ENCODE measurements around the gene C7. TPM values are rescaled to one million over a fixed set of nuclear protein-coding genes. Genes with fewer than 3 reads are reported as not detected.

C7 gene
- total RNA-seq, 2 donors from 2014 or later, result 14.7 to 23.3 TPM

DNA sequence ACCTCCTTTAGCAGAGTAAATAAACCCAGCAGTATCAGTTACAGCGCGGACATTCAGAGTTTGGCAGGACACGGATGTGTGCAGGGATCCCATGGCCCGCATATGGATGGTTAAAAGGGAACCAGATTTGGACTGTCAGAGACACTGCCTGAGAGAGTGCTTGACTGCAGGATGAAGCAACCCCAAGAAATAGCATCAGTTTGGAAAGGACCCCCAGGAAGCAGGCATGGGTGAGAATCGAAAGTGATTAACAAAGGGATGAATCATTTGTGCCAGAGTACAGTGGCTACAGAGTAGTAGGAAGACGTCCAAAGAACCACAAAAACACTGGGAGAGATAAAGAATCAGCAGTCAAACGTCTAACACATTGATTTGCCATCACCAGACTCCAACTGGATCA is 5.5 kb downstream of the C7 start:
- no peak for DNase-seq
- Histone ChIP-seq H3K4me1 (no peaks in the 10 kb centered on the region), H3K9me3 (no peaks in the 10 kb centered on the region), H3K4me3 (no peak overlapping the region), H3K27ac (no peak overlapping the region), H3K9ac (ENCODE audit: low read depth in 2 of 2, low read length in 2 of 2) (no peak overlapping the region), H3K27me3 (no peaks in the 10 kb centered on the region), H3K36me3 (no peaks in the 10 kb centered on the region)
- TF ChIP-seq, protein P1, sequence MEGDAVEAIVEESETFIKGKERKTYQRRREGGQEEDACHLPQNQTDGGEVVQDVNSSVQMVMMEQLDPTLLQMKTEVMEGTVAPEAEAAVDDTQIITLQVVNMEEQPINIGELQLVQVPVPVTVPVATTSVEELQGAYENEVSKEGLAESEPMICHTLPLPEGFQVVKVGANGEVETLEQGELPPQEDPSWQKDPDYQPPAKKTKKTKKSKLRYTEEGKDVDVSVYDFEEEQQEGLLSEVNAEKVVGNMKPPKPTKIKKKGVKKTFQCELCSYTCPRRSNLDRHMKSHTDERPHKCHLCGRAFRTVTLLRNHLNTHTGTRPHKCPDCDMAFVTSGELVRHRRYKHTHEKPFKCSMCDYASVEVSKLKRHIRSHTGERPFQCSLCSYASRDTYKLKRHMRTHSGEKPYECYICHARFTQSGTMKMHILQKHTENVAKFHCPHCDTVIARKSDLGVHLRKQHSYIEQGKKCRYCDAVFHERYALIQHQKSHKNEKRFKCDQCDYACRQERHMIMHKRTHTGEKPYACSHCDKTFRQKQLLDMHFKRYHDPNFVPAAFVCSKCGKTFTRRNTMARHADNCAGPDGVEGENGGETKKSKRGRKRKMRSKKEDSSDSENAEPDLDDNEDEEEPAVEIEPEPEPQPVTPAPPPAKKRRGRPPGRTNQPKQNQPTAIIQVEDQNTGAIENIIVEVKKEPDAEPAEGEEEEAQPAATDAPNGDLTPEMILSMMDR (IDR thresholded peaks at IDR 0.05), result no peak
- intact Hi-C loops (cut with DNase I), result no loop called here

DNA sequence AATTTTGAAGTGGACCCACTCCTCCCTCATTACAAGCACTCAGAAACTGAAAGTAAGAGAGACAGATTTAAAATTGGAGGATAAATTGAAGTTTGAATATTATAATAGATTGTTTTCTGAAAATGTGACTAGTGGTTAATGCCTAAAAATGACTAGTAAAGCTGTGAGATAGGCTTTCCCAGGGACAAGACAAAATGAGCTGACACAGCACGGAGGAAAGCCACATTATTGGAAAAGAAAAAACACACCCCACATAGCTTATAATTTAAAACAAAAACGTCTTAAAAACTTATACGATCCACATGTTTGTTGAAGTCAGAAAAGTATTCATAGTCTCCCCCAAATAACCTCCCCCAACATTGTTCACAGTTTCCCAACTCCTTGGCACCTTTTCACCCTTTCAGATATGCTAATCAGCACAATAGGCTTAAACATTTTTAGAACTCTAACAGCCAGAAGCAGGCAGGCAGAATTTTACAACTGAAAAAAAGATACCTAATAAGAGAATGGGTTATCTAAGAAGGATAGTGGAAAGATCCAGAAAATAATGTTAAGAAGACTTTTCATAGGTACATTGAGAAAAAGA is 6.1 kb downstream of the C7 start:
- H3K36me3 ChIP-seq, result no peaks in the 10 kb centered on the region
- H3K27me3 ChIP-seq, result no peaks in the 10 kb centered on the region
- H3K9me3 ChIP-seq, result no peaks in the 10 kb centered on the region
- no peaks in the 10 kb centered on the region for H3K4me1 ChIP-seq
- H3K27ac ChIP-seq, result no peak overlapping the region
- no peak overlapping the region for H3K9ac ChIP-seq (ENCODE audit: low read depth in 2 of 2, low read length in 2 of 2)
- intact Hi-C loops (cut with DNase I), result no loop called here
- no peak for DNase-seq
- TF ChIP-seq, protein P1 (IDR thresholded peaks at IDR 0.05), result no peak
- no peak overlapping the region for H3K4me3 ChIP-seq

DNA sequence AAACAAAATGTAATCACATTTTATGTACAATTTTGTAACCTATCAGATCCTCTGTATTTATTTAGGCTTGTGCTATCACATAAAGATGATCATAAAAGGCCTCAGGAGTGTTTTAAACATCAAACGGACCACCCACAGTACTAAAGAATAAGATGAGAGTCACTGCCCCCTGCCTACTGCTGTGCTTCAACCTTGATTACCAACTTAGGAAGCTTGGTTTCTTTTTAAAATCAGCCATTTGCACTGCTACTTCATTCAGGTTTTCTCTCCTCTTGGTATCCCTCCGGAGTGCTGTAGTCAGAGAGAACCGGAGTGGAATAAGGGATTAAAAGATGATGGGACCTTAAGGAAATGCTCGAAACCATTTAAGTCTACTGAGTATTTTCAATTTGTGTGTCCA is 6.9 kb downstream of the C7 start:
- intact Hi-C loops (cut with DNase I), result no loop called here
- DNase-seq, result no peak
- TF ChIP-seq, protein P1 (IDR thresholded peaks at IDR 0.05), result no peak

DNA sequence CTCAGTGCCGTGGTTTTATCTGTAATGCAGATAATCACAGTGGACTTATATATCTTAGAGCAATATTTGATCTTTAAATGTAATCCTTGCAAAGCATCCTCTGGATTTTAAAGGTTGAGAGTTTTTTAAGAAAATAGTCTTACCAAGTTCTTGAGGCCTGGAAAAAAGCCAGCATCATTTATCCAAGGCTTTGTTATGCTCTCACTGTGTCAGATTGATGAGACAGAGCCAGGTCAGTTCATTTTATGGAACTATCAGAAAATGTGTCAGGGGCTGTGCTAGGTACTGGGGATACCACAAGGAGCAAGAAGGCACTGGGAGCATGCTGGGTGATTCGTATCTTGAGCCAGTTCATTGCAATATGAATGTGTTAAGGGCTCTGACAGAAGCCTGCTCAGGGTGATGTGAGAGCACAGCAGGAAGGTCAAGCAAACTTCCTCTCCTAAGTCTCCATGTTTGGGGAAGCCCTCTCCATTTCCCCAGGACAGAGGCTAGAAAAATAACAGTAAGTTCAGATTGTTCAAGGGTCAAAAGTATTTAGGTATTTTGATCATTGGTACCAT is 19.7 kb downstream of the C7 start:
- no peak for DNase-seq
- Histone ChIP-seq H3K9me3 (no peaks in the 10 kb centered on the region), H3K27ac (no peak overlapping the region), H3K9ac (ENCODE audit: low read depth in 2 of 2, low read length in 2 of 2) (no peak overlapping the region), H3K4me1 (no peaks in the 10 kb centered on the region), H3K36me3 (no peaks in the 10 kb centered on the region), H3K4me3 (no peak overlapping the region), H3K27me3 (no peaks in the 10 kb centered on the region)
- intact Hi-C loops (cut with DNase I), result no loop called here
- TF ChIP-seq, protein P1 (IDR thresholded peaks at IDR 0.05), result no peak

More for the DNA sequence above, 6.9 kb downstream of the C7 start:
- Histone ChIP-seq H3K27me3 (no peaks in the 10 kb centered on the region), H3K4me1 (no peaks in the 10 kb centered on the region), H3K27ac (no peak overlapping the region), H3K36me3 (no peaks in the 10 kb centered on the region), H3K4me3 (no peak overlapping the region), H3K9ac (ENCODE audit: low read depth in 2 of 2, low read length in 2 of 2) (no peak overlapping the region), H3K9me3 (no peaks in the 10 kb centered on the region)

DNA sequence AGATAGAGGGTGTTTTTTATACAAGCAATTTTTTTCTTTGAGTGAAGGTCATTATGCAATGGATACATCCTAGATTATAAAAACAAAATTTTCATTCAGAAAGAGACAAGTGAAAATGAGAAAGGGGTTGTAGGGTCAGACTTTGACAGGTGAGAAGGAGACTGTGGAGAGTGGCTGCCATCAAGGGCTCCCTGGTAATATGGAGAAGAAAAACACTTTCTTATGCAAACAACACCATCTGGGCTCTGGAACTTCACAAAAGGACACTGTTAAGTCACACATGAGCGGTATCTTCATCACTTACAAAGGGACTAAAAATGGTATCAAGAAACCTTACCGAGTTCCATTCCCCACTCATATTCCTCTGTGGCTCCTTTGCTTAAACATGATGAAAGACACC is 23.5 kb downstream of the C7 start:
- H3K4me1 ChIP-seq, result no peaks in the 10 kb centered on the region
- H3K4me3 ChIP-seq, result no peak overlapping the region
- H3K36me3 ChIP-seq, result no peaks in the 10 kb centered on the region
- H3K9ac ChIP-seq (ENCODE audit: low read depth in 2 of 2, low read length in 2 of 2), result no peak overlapping the region
- intact Hi-C loops (cut with DNase I), result no loop called here
- no peak overlapping the region for H3K27ac ChIP-seq
- no peaks in the 10 kb centered on the region for H3K9me3 ChIP-seq
- TF ChIP-seq, protein P1 (IDR thresholded peaks at IDR 0.05), result no peak
- no peaks in the 10 kb centered on the region for H3K27me3 ChIP-seq
- DNase-seq, result no peak

Data from colonic mucosa (tissue), 4 donors.